GM18499 (cell line): ENCODE measurements around the gene RCOR3.
"Not testable (repeated sequence)": the region's sequence is repeated elsewhere in the genome, so short reads cannot be mapped to it uniquely, and the experiment has no call there.

Experiments
- ATAC-seq: cut with Tn5 transposase; IDR thresholded peaks from one replicate; pipeline ENCODE4 v1.9.1; 2021; ENCODE audit warnings: moderate number of reproducible peaks; ENCODE audit not compliant: insufficient read depth, unreplicated experiment

The RCOR3 gene

GRCh38 chr1:211337430-211338223 is 78.5 kb downstream of the RCOR3 start:
- no peak for ATAC-seq

DNA sequence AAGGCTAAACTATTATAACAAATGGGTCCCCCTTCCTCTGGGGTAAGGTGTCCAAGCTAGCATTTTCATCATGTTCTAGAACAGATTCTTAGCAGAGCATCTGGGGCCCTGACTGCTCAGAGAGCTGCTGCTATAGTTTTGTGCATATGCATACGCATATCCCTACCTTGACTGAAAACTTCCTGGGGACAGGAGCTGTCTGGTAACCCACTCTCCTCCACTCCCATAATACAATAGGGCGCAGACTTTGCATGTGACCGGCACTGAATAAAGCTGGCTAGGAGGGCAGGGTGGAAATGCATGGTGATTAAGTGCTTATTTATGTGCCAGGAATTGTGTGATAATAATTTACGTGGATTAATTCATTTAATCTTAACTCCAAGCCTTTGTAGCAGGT is 79.1 kb downstream of the RCOR3 start:
- ATAC-seq = no peak

- ATAC-seq = no peak
Observed at GRCh38 chr1:211339631-211340041, 80.5 kb downstream of the RCOR3 start.

DNA sequence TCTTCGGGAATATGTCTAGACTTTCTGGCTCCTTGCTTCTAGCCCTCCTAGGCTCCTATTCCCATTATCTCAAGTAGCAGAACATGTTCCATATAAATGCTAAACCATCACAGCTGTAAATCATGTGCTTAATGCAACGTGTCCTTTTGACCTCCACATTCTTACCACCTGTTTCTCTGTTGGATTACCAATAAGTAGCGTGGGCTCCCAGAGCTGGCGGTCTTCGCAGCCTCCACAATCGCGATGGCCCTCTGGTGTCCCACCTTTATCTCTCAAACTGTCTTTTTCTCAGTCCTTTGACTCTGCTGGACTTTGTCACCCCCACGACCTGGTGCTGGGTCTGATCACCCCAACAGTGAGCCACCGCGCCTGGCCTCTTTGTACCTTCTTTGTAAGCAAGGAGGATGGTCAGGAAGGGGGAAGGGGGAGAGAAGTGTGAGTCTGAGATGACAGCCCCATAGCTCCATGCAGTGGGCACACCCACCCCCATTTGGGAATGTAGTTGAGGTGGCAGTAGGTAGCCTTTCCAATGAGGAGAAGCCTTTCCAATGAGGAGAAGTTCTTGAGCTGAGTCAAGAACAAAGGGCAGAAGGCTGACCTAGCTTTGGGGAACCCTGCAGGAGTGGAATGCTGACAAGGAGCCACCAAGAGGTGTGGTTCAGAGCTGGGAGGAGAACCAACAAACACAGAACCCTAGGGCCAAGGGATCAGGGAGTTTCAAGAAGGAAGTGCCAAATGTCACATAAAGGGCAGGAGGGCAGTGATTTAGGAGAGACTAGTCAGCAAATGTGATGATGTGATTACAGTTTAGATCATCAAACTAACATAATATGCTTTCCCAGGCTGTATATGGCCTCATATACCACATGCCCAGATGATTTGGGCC is 81.7 kb downstream of the RCOR3 start:
- no peak for ATAC-seq

- ATAC-seq = no peak
Observed at GRCh38 chr1:211341999-211342398, 82.8 kb downstream of the RCOR3 start.

DNA sequence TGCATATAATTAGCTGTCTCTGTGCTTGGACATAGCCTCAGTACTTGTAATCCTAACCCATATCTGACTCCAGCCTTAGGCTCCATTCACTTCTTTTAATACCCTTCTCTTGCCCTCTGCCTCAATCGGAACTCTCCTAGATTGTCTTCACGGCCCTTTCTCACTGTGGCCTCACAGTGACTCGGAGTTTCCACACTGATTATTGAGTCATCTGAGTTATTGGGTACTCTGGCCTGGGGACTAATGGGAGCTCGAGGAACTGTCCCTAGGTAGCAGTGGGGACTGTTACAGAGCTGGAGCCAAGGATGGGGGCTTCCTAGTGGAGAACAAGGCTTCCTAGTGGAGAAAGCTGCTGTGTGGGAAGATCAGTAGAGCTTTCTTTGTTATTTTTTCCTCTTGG is 84.4 kb downstream of the RCOR3 start:
- no peak for ATAC-seq

DNA sequence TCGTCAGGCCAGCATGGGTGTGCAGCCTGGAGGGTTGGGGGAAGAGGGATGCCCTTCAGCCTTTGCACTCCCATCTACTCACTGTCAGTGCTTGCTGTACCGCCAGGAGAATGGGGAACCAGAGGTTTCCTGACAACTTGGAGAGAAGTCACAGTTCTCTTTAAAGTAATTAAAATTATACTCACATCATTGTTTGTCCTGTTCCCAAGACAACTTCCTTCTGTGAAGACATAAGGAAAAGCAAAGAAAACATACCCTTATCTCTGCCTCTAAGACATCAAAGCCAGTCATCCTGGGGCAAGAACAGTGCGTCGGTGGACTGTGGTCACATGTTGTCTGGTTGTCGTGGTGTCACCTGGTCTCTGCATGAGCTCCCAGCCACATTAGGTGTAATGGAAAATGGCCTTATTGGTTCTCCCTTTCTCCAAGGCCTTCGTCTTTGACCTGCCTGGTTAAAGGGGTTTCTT is 85.0 kb downstream of the RCOR3 start:
- no peak for ATAC-seq

- ATAC-seq = no peak
Observed at GRCh38 chr1:211345719-211346118, 86.6 kb downstream of the RCOR3 start.

- ATAC-seq = no peak
Observed at GRCh38 chr1:211347077-211347844, 88.1 kb downstream of the RCOR3 start.

DNA sequence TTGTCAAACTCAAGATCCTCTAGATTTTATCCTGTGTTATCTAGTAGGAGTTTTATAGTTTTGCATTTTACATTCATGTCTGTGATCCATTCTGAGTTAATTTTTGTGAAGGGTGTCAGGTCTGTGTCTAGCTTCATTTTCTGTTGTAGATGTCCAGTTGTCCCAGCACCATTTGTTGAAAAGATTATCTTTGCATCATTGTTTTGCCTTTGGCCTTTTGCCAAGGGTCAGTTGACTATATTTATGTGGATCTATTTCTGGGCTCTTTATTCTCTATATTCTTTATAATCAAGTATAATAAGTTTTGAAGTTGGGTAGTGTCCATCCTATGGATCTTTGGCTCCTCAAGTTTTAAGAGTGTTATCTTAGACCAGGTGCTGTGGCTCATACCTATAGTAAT is 89.4 kb downstream of the RCOR3 start:
- no peak for ATAC-seq

DNA sequence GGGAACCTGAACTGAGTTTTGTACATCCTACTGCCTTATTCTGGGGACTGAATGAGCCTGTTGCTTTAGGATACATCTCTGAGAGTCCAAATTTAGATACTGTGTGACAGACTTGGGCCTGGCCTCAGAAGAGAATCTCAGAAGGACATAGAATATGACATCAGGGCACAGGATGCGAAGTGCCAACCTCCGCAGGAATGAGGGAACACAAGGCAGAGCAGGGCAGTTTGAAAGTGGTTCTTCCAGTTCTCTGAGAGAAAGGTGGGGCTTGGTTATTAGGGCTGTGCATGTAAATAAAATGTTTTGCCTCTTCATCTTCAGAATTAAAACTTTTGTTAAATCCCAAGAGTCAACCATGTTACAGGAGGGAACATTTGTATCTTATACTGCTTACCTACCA is 90.6 kb downstream of the RCOR3 start:
- ATAC-seq = no peak

DNA sequence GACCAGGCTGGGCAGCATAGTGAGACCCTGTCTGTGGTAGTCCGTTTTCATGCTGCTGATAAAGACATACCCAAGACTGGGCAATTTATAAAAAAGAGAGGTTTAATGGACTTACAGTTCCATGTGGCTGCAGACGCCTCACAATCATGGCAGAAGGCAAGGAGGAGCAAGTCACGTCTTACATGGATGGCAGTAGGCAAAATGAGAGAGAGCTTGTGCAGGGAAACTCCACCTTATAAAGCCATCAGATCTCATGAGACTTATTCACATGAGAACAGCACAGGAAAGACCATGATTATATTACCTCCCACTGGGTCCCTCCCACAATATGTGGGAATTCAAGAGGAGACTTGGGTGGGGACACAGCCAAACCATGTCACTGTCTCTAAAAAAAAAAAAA is 92.9 kb downstream of the RCOR3 start:
- not testable (repeated sequence) for ATAC-seq

DNA sequence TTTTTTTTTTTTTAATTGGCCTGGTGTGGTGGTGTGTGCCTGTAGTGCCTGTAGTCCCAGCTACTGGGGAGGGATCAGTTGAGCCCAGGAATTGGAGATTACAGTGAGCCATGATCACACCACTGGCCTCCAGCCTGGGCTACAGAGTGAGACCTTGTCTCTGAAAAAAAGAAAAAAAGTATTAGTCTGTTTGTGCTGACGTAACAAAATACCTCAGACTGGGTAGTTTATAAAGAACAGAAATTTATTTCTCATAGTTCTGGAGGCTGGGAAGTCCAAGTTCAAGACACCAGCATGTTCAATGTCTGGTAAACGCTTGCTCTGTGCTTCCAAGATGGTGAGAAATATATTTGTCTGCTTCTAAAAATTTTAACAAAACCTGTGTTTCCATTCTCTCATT is 93.3 kb downstream of the RCOR3 start:
- ATAC-seq = no peak

DNA sequence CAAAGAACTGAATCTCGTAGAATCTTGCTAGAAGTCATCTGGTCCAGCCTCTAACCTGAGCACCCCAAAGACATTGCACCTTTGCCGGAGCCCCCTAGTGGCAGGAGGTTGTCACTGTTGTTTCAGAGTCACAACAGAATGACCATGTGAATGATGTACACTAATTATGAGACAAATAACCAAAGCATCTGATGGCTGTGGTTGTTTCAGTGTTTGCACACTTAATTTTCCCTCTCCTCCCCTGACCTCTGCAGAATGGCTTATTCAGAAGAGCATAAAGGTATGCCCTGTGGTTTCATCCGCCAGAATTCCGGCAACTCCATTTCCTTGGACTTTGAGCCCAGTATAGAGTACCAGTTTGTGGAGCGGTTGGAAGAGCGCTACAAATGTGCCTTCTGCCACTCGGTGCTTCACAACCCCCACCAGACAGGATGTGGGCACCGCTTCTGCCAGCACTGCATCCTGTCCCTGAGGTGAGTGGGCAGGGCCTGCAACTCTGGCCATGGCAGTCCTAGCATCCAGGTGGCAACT is 93.9 kb downstream of the RCOR3 start:
- peak; percentile 67 for ATAC-seq

DNA sequence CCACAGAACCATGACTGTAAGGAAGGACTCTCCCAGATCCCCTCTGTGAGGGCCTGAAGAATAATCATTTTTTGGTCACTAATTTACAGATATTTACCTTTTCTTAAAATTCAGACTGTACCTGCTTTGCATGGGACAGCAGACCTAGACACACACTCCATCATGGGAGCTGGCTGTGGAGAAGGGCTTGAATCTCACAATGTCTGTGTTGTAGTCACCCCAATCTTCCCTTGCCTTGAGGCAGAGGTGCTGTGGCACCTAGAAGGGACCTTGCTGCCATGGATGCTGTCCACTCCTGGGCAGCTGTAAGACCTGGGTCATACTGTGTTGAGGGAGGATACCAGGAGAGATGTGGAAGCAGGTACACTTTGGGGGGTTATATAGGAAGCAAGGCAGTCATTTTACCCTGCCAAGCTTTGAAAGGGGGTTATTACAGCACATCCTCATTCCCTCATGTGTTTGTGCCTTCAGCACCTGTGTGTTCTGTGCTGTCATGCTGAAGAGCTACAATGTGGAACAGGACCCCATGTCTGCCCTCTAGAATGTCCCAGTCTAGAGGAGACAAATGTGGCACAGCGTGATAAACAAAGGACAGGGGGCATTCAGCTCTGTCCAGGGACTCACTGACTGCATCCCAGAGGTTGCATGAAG is 94.5 kb downstream of the RCOR3 start:
- ATAC-seq = no peak

- ATAC-seq = no peak
Observed at GRCh38 chr1:211355873-211356272, 96.7 kb downstream of the RCOR3 start.

GRCh38 chr1:211356723-211357407 is 97.7 kb downstream of the RCOR3 start:
- no peak for ATAC-seq

DNA sequence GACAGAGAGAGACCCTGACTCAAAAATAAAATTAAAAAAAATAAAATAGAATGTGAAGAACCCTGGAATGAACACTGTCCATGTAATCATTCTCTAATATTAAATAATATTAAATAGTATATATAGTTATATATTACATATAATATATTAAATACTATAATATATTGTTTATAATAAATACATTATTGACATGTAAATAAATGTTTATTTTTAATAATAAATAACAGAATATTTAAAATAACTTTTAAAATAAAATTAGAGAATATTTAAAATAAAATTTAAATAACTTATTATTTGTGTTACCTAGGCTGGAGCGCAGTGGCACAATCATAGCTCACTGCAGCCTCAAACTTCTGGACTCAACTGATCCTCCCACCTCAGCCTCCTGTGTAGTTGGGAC is 99.5 kb downstream of the RCOR3 start:
- no peak for ATAC-seq

- no peak for ATAC-seq
Observed at GRCh38 chr1:211359876-211360275, 100.7 kb downstream of the RCOR3 start.
